ENCODE measurements around the gene FAM199X. TPM values are rescaled to one million over a fixed set of nuclear protein-coding genes. Genes with fewer than 3 reads are reported as not detected.
A peak's percentile ranks its signal among the peaks of the same experiment; 100 is the strongest.

FAM199X gene
- total RNA-seq, 1 experiment from 2014 or later, result 19.1 TPM

GRCh38 chrX:104193485-104193884, 27.2 kb downstream of the FAM199X start:
- ChIA-PET POLR2A (no interaction called here), CTCF (no interaction called here)
- Mint-ChIP-seq H3K4me1 (ENCODE audit: low read depth, unreplicated experiment) (no peaks in the 10 kb centered on the region), H3K4me3 (ENCODE audit: unreplicated experiment) (no peak overlapping the region), H3K9me3 (ENCODE audit: unreplicated experiment) (no peaks in the 10 kb centered on the region), H3K27me3 (ENCODE audit: insufficient read depth, unreplicated experiment) (no peaks in the 10 kb centered on the region), H3K36me3 (ENCODE audit: insufficient read depth, unreplicated experiment) (peaks cover 12% of the 10 kb centered on the region), H3K27ac (ENCODE audit: unreplicated experiment) (no peak overlapping the region)
- no peak overlapping the region for H3K4me3 ChIP-seq (ENCODE audit: low read depth, low read length)
- H3K4me1 ChIP-seq, result no peaks in the 10 kb centered on the region
- DNase-seq, result no peak
- no peaks in the 10 kb centered on the region for H3K27me3 ChIP-seq (replicated peaks; ENCODE audit: control insufficient read depth, insufficient read depth, low read length)
- BruUV-seq (replicated peaks), result no TSS peak
- H3K36me3 ChIP-seq (ENCODE audit: control insufficient read depth, insufficient read depth, low read length), result no peaks in the 10 kb centered on the region
- intact Hi-C loops (cut with micrococcal nuclease; ENCODE audit: unreplicated experiment), result loop anchor here (10.0 kb wide), 1 partner anchor 151 kb away; no protein-coding TSS in a partner anchor
- TF ChIP-seq, protein P1, sequence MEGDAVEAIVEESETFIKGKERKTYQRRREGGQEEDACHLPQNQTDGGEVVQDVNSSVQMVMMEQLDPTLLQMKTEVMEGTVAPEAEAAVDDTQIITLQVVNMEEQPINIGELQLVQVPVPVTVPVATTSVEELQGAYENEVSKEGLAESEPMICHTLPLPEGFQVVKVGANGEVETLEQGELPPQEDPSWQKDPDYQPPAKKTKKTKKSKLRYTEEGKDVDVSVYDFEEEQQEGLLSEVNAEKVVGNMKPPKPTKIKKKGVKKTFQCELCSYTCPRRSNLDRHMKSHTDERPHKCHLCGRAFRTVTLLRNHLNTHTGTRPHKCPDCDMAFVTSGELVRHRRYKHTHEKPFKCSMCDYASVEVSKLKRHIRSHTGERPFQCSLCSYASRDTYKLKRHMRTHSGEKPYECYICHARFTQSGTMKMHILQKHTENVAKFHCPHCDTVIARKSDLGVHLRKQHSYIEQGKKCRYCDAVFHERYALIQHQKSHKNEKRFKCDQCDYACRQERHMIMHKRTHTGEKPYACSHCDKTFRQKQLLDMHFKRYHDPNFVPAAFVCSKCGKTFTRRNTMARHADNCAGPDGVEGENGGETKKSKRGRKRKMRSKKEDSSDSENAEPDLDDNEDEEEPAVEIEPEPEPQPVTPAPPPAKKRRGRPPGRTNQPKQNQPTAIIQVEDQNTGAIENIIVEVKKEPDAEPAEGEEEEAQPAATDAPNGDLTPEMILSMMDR (IDR thresholded peaks at IDR 0.05; ENCODE audit: insufficient read depth in 1 of 2, low read depth in 1 of 2, low read length in 1 of 2, severe bottlenecking in 1 of 2, unreplicated experiment in 1 of 2), result no peak
- H3K9me3 ChIP-seq, result no peaks in the 10 kb centered on the region

- Mint-ChIP-seq H3K4me3 (ENCODE audit: unreplicated experiment) (no peak overlapping the region), H3K27me3 (ENCODE audit: insufficient read depth, unreplicated experiment) (no peaks in the 10 kb centered on the region), H3K4me1 (ENCODE audit: low read depth, unreplicated experiment) (no peaks in the 10 kb centered on the region), H3K27ac (ENCODE audit: unreplicated experiment) (no peak overlapping the region), H3K9me3 (ENCODE audit: unreplicated experiment) (no peaks in the 10 kb centered on the region), H3K36me3 (ENCODE audit: insufficient read depth, unreplicated experiment) (peaks cover 6% of the 10 kb centered on the region)
- no TSS peak for BruUV-seq (replicated peaks)
- no peak for DNase-seq
- intact Hi-C loops (cut with micrococcal nuclease; ENCODE audit: unreplicated experiment), result loop anchor here (1.0 to 10.0 kb wide), 2 partner anchors 76 to 150 kb away; no protein-coding TSS in a partner anchor
- Histone ChIP-seq H3K4me3 (ENCODE audit: low read depth, low read length) (no peak overlapping the region), H3K9me3 (no peaks in the 10 kb centered on the region), H3K27me3 (replicated peaks; ENCODE audit: control insufficient read depth, insufficient read depth, low read length) (no peaks in the 10 kb centered on the region), H3K4me1 (no peaks in the 10 kb centered on the region), H3K36me3 (ENCODE audit: control insufficient read depth, insufficient read depth, low read length) (no peaks in the 10 kb centered on the region)
- TF ChIP-seq, protein P1 (IDR thresholded peaks at IDR 0.05; ENCODE audit: insufficient read depth in 1 of 2, low read depth in 1 of 2, low read length in 1 of 2, severe bottlenecking in 1 of 2, unreplicated experiment in 1 of 2), result no peak
- ChIA-PET CTCF (interaction anchor here (0.9 to 1.1 kb wide), 2 partner anchors 28 to 75 kb away, joined by 4 to 8 read pairs; no protein-coding TSS in a partner anchor), POLR2A (no interaction called here)
Measured at GRCh38 chrX:104195013-104195412, 28.8 kb downstream of the FAM199X start.

DNA sequence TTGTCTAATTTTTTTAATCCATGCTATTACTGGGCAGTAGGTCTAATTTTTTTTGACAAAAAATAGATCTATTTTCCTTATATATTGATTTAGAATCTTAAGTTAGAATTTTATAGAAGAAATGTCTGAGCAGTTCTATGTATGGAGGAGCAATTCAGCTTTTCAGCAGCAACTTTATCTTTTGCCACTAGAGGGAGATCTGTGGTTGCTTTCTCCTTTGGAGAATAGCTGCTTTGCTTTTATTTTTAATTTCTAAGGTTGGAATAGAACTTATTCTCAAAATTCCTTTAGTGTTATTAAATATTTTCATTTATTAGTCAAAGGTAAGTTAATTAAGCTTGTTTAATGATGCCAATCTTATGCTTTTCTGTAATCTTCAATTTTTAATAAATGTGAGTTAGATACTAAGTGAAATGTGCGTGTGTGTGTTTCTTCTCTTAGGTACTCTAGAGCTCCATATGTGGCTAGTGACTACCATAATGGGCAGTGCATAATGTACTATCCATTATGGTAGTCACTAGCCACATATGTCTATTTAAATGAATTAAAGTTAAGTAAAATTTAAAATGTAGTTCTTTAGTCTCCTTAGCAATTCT, 29.3 kb downstream of the FAM199X start:
- Histone ChIP-seq H3K27me3 (replicated peaks; ENCODE audit: control insufficient read depth, insufficient read depth, low read length) (no peaks in the 10 kb centered on the region), H3K9me3 (no peaks in the 10 kb centered on the region), H3K4me1 (no peaks in the 10 kb centered on the region), H3K36me3 (ENCODE audit: control insufficient read depth, insufficient read depth, low read length) (no peaks in the 10 kb centered on the region), H3K4me3 (ENCODE audit: low read depth, low read length) (no peak overlapping the region)
- intact Hi-C loops (cut with micrococcal nuclease; ENCODE audit: unreplicated experiment), result loop anchor here (1.0 to 10.0 kb wide), 2 partner anchors 76 to 149 kb away; no protein-coding TSS in a partner anchor
- TF ChIP-seq, protein P1 (IDR thresholded peaks at IDR 0.05; ENCODE audit: insufficient read depth in 1 of 2, low read depth in 1 of 2, low read length in 1 of 2, severe bottlenecking in 1 of 2, unreplicated experiment in 1 of 2), result peak; percentile 36 to 48
- BruUV-seq (replicated peaks), result no TSS peak
- DNase-seq, result peak in 1 of 2 experiments; percentile 16
- Mint-ChIP-seq H3K4me3 (ENCODE audit: unreplicated experiment) (no peak overlapping the region), H3K36me3 (ENCODE audit: insufficient read depth, unreplicated experiment) (peaks cover 6% of the 10 kb centered on the region), H3K27me3 (ENCODE audit: insufficient read depth, unreplicated experiment) (no peaks in the 10 kb centered on the region), H3K9me3 (ENCODE audit: unreplicated experiment) (no peaks in the 10 kb centered on the region), H3K4me1 (ENCODE audit: low read depth, unreplicated experiment) (no peaks in the 10 kb centered on the region), H3K27ac (ENCODE audit: unreplicated experiment) (no peak overlapping the region)
- POLR2A ChIA-PET, result no interaction called here
- CTCF ChIA-PET, result interaction anchor here (0.9 to 1.1 kb wide), 2 partner anchors 28 to 75 kb away, joined by 4 to 8 read pairs; no protein-coding TSS in a partner anchor
